Measurements from ENCODE around the gene NRXN3. TPM values are rescaled to one million over a fixed set of nuclear protein-coding genes. Genes with fewer than 3 reads are reported as not detected.

NRXN3 gene
- total RNA-seq, 1 experiment from 2014 or later: not detected

DNA sequence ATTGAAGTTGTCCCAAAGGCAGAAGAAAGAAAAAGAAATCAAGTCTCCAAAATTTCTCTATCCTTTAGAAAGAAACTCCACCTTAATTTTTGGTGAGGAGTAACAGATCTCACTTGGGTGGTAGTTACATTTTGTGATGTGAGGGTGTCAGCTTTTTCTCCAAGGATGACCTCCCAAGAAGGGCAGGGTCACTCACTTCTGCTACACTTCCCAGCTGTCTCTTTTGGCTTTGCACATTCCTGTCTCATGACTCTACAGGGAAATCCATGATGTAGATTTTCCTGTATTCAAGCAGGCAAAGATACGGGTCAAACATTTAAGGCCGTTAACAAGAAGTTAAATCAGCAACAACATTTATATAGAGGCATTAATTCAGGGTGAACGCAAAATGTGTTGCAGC, 1016.4 kb downstream of the NRXN3 start:
- no peaks in the 10 kb centered on the region for H3K9me2 ChIP-seq (ENCODE audit: insufficient read depth)
- H3K9me3 ChIP-seq (ENCODE audit: control insufficient read depth in 1 of 2, insufficient read depth in 1 of 2, low read depth in 1 of 2, low read length in 2 of 2): peaks cover 0 to 16% of the 10 kb centered on the region in 2 experiments; a peak in 2 of 4 replicates
- no peaks in the 10 kb centered on the region for H3K4me1 ChIP-seq (ENCODE audit: control insufficient read depth in 1 of 2, insufficient read depth in 2 of 2, low read length in 2 of 2)
- no peaks in the 10 kb centered on the region for H3K36me3 ChIP-seq (ENCODE audit: control insufficient read depth in 1 of 2, insufficient read depth in 2 of 2, low read length in 2 of 2)
- DNase-seq (ENCODE audit: low read depth, low spot score): no peak
- intact Hi-C loops (cut with micrococcal nuclease): no loop called here
- H3K4me2 ChIP-seq (ENCODE audit: low read length): no peak overlapping the region
- H3K79me2 ChIP-seq (ENCODE audit: insufficient read depth, low read length): no peaks in the 10 kb centered on the region
- no peak overlapping the region for H3K9ac ChIP-seq (ENCODE audit: low read length)
- CTCF ChIA-PET: no interaction called here
- no peak overlapping the region for H3K4me3 ChIP-seq (replicated peaks in 1 of 2; ENCODE audit: low read depth in 1 of 2, low read length in 2 of 2)
- RAD21 ChIA-PET (ENCODE audit: low non-redundant PET in 1 of 2, low total read pairs in 2 of 2, uncharacterized antibody in 2 of 2, unreplicated experiment in 2 of 2): no interaction called here
- POLR2A ChIA-PET: no interaction called here
- no peak overlapping the region for H3K27ac ChIP-seq (ENCODE audit: low read depth, low read length)
- H4K20me1 ChIP-seq (ENCODE audit: insufficient read depth): no peaks in the 10 kb centered on the region
- ATAC-seq: no peak
- TF ChIP-seq POLR2AphosphoS5 (IDR thresholded peaks at IDR 0.05; ENCODE audit: low read depth, low read length) (no peak), FOSL1 (IDR thresholded peaks at IDR 0.05; ENCODE audit: low read depth) (no peak), EGR1 (IDR thresholded peaks at IDR 0.05; ENCODE audit: low read depth) (no peak), ELF1 (IDR thresholded peaks at IDR 0.05; ENCODE audit: borderline replicate concordance, low read depth) (no peak), CBX3 (IDR thresholded peaks at IDR 0.05; ENCODE audit: low read depth) (no peak), MAX (IDR thresholded peaks at IDR 0.05) (no peak), POLR2A (IDR thresholded peaks at IDR 0.05; ENCODE audit: borderline replicate concordance, extremely low read depth, insufficient read depth, insufficient read length) (no peak), RAD21 (IDR thresholded peaks at IDR 0.05; ENCODE audit: low read depth) (no peak), YY1 (IDR thresholded peaks at IDR 0.05; ENCODE audit: extremely low read depth, insufficient replicate concordance, low read depth, low read length) (no peak), TCF7L2 (IDR thresholded peaks at IDR 0.05; ENCODE audit: borderline replicate concordance, extremely low read depth, insufficient read depth, insufficient read length) (no peak)
- TF ChIP-seq, protein P1, sequence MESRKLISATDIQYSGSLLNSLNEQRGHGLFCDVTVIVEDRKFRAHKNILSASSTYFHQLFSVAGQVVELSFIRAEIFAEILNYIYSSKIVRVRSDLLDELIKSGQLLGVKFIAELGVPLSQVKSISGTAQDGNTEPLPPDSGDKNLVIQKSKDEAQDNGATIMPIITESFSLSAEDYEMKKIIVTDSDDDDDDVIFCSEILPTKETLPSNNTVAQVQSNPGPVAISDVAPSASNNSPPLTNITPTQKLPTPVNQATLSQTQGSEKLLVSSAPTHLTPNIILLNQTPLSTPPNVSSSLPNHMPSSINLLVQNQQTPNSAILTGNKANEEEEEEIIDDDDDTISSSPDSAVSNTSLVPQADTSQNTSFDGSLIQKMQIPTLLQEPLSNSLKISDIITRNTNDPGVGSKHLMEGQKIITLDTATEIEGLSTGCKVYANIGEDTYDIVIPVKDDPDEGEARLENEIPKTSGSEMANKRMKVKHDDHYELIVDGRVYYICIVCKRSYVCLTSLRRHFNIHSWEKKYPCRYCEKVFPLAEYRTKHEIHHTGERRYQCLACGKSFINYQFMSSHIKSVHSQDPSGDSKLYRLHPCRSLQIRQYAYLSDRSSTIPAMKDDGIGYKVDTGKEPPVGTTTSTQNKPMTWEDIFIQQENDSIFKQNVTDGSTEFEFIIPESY (IDR thresholded peaks at IDR 0.05; ENCODE audit: extremely low read depth, insufficient replicate concordance, low read length): no peak
- H3K27me3 ChIP-seq (ENCODE audit: insufficient read depth, low read length): no peaks in the 10 kb centered on the region
- no peak overlapping the region for H2AFZ ChIP-seq (ENCODE audit: low read depth, low read length, poor library complexity, severe bottlenecking)
- no TSS peak for BruUV-seq (replicated peaks)

Data from HCT116 (cell line).